Measurements from ENCODE around the gene ARPP21.
"Not testable (repeated sequence)": the region's sequence is repeated elsewhere in the genome, so short reads cannot be mapped to it uniquely, and the experiment has no call there.

Gene ARPP21

GRCh38 chr3:35780800-35781199, 141.5 kb downstream of the ARPP21 start:
- DNase-seq (ENCODE audit: low read depth in 2 of 2) = no peak

GRCh38 chr3:35781558-35781957, 142.2 kb downstream of the ARPP21 start:
- DNase-seq (ENCODE audit: low read depth in 2 of 2) = no peak

GRCh38 chr3:35782355-35782754, 143.0 kb downstream of the ARPP21 start:
- DNase-seq (ENCODE audit: low read depth in 2 of 2) = no peak

- no peak for DNase-seq (ENCODE audit: low read depth in 2 of 2)
Observed at GRCh38 chr3:35784169-35784568, 144.8 kb downstream of the ARPP21 start.

DNA sequence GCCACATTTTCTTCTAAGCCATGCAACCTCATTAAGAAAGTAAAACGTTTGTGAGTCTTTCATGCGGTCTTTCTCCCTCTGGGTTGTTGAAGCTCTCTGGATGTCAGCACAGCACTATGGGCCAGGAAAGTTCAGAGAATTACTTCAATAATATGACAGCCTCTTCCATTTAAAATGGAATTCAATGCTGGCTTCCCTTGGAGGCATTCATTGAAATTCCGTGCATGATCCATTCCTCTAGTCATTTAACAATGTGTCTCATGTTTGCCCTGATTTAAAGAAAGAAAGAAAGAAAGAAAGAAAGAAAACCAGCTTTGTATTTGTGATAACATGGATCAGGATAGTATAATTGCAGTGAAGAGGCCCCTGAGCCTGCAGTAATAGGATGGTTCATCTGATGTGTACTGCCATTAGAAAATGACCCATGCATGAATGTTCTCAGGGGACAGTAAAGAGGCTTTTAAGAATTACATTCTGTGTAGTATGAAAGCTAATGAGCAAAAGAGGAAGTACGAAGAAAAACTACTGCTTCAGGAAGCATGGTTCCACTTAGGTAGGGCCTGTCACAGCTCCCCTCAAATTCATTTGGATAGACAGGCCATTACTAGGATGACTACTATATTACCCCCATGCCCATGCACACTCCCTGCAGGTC, 146.0 kb downstream of the ARPP21 start:
- no peak for DNase-seq (ENCODE audit: low read depth in 2 of 2)

DNA sequence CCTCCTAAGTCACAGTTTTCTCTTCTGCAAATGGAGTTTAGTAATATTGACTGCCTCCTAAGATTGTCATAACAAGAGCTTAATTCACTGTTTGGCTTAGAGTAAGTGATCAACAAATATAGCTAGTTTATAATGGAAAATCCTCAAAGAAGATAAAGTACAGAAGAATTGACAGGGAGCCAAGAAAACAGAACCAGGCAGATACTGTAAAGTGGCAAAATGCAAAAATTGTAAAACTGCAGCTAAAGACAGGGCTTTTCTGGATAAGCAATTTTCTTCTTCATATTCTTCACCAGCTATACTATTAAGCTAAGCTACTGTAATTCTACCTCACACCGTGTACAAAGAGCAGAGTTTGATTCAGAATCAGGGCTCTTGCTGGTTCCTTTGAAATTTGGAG, 148.6 kb downstream of the ARPP21 start:
- DNase-seq (ENCODE audit: low read depth in 2 of 2) = no peak

DNA sequence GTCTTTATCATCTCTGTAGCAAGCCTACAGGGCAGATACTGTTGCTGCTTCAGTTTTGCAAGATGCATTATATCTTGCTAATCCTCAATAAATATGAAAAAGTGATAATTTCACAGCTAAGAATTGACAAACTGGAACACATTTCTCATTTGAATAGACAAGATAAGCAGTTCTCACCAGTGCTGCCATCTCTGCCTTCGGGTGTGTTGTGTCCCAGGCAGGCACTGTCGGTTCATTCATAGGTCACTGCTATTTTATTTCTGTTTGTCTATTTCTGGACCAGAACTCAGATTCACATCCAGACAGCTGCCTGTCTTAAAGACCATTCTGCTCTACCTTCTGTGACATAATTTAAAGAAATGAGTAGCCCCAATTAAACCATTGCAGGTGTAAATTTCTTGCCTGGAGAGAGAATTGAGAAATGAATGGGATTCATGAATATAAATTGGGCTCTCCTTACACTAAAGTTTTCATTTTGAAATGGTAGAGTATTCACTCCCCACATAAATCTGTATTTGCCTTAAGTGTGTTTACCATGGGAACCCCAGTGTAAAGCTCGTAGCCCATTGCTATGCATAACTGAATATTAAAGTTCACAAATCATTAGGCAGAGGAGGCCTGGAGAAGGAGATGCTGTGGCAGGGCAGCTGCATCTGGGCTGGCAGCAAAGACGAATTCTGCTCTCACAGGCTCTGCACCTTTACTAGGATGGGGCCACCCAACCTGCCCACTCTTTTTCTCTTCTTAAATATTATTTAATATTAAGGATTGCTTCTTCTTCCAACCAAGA, 149.9 kb downstream of the ARPP21 start:
- no peak for DNase-seq (ENCODE audit: low read depth in 2 of 2)

- DNase-seq (ENCODE audit: low read depth in 2 of 2) = no peak
Observed at GRCh38 chr3:35790764-35791163, 151.4 kb downstream of the ARPP21 start.

- no peak for DNase-seq (ENCODE audit: low read depth in 2 of 2)
Observed at GRCh38 chr3:35793667-35794066, 154.3 kb downstream of the ARPP21 start.

DNA sequence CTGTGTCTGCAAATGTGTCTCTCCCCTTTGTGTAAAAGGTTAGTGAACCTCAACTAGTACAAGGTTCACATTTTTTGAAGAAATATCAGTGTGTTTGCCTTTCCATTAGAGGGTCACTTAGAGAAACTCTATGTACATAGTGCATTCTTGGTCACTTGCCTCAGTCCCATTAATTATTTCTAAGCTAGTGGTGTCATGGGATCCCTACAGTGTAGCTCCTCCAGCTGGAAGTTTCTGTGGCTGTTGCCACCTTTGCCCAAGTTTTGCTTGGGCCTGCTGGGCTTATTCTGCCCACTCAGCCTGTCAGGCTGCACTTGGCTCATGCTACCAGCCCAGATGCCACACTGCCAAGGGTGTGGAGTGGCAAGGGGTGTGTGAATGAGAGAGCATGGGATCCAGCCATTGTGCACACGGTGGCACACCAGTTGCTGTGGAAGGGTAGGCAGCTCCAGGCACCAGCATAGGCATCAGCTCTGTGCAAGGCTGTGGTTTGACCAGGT, 161.7 kb downstream of the ARPP21 start:
- no peak for DNase-seq (ENCODE audit: low read depth in 2 of 2)

GRCh38 chr3:35814531-35814930, 175.2 kb downstream of the ARPP21 start:
- DNase-seq (ENCODE audit: low read depth in 2 of 2) = no peak

DNA sequence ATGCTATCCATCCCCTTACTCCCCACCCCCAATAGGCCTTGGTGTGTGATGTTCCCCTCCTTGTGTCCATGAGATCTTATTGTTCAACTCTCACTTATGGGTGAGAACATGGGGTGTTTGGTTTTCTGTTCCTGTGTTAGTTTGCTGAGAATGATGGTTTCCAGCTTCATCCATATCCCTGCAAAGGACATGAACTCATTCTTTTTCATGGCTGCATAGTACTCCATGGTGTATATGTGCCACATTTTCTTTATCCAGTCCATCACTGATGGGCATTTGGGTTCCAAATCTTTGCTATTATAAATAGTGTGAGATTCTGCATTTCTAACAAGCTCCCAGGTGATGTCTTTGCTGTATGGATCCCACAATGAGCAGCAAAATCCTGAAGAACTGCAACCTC, 176.5 kb downstream of the ARPP21 start:
- not testable (repeated sequence) for DNase-seq (ENCODE audit: low read depth in 2 of 2)

DNA sequence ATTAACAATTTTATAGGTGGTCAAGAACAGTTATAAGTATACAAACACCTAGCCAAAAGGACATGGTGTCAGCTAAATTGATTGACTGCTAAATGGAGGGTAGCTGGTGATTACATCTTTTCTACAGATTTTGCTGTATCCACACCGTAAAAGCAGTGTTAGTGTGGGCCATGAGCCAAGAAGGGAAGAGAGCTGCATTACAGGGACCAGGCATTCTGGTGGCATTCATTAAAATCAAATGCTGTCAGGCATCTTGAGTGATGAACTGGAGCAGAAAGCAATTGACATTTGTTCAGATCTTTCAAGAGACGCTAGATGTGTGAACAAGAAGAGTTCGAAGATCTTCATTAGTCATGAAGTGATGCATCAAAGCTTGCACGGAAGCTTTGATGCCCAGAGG, 177.9 kb downstream of the ARPP21 start:
- no peak for DNase-seq (ENCODE audit: low read depth in 2 of 2)

DNA sequence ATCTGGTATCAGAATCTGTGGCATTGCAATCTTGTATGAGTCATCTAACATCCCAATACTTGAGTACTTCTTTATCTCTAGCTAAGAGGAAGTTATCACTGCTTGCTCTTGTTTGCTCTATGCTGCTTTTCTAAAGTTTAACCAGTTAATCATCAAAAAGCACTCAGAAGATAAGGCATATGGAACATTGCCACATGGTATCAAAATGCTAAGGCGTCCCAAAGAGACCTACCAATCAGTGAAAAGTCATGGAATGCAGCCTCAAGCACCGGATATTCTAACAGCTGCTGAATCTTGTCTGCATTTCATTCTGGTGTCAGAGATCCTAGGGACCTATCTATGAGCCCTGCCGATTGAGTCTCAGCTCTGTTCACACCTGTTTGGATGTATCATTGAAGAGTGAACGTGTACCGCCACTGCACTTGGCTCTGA, 192.8 kb downstream of the ARPP21 start:
- DNase-seq (ENCODE audit: low read depth in 2 of 2) = no peak
